ENCODE data around the gene CDK18.

GRCh38 chr1:205536759-205537361 is 32.4 kb downstream of the CDK18 start:
- no peak for TF ChIP-seq EZH2 (IDR thresholded peaks at IDR 0.05; ENCODE audit: insufficient read depth, low read length)
- TF ChIP-seq CTCF (IDR thresholded peaks at IDR 0.05; ENCODE audit: insufficient read depth, low read depth, low read length), result no peak

Measured in astrocyte (in vitro differentiated cells and primary cell).